HepG2 (cell line): ENCODE results near the gene MYH9. TPM values are rescaled to one million over a fixed set of nuclear protein-coding genes. Genes with fewer than 3 reads are reported as not detected.

ENCODE experiments used
- AGO2 ChIP-seq: fragments of 200-400 bp; formaldehyde crosslinking; optimal IDR thresholded peaks from 2 replicates; pipeline ENCODE3; 2017; ENCODE audit warnings: mild to moderate bottlenecking, low read depth, low read length, moderate library complexity
- ATF1 ChIP-seq: IDR thresholded peaks from 2 replicates; pipeline ENCODE4 v1.6.1; 2016; ENCODE audit warnings: mild to moderate bottlenecking, control low read depth
- BORCS8-MEF2B ChIP-seq: sonication (generic); formaldehyde crosslinking; IDR thresholded peaks from 2 replicates; pipeline ENCODE4 v1.8.0; 2022; ENCODE audit warnings: mild to moderate bottlenecking, missing genetic modification reagents
- EP300 ChIP-seq, 3 experiments: sonication (generic) in 1 of 3; formaldehyde crosslinking in 1 of 3; IDR thresholded peaks; 2 replicates each; pipeline versions ENCODE4 v1.5.1 to v1.6.1; 2011 to 2020; ENCODE audit warnings: low read depth in 2 of 3, low read length in 2 of 3, borderline replicate concordance in 1 of 3, improper control_type of control experiment in 1 of 3, mild to moderate bottlenecking in 1 of 3, missing genetic modification reagents in 1 of 3, moderate library complexity in 1 of 3
- IRF2 ChIP-seq: IDR thresholded peaks from 2 replicates; pipeline ENCODE4 v1.6.1; 2018; ENCODE audit warnings: missing genetic modification reagents, missing compliant biosample characterization
- KLF16 ChIP-seq, 2 experiments: sonication (generic) in 1 of 2; formaldehyde crosslinking in 1 of 2; IDR thresholded peaks; 2 replicates each; pipeline versions ENCODE4 v1.6.1 to v1.8.0; 2016 to 2023; ENCODE audit warnings: missing genetic modification reagents in 2 of 2, missing compliant biosample characterization in 1 of 2
- MYC ChIP-seq: sonication (generic); formaldehyde crosslinking; IDR thresholded peaks from 2 replicates; pipeline ENCODE4 v1.9.0; 2021; ENCODE audit warnings: missing genetic modification reagents, borderline replicate concordance
- RAD21 ChIP-seq: fragments of 450-650 bp; formaldehyde crosslinking; IDR thresholded peaks from 2 replicates; pipeline ENCODE4 v1.5.0; 2020; ENCODE audit warnings: mild to moderate bottlenecking
- REXO4 ChIP-seq: sonication (generic); formaldehyde crosslinking; IDR thresholded peaks from 2 replicates; pipeline ENCODE4 v1.8.0; 2022; ENCODE audit warnings: missing genetic modification reagents, mild to moderate bottlenecking, borderline replicate concordance
- SALL1 ChIP-seq: sonication (generic); formaldehyde crosslinking; IDR thresholded peaks from 2 replicates; pipeline ENCODE4 v1.8.0; 2022; ENCODE audit warnings: mild to moderate bottlenecking, missing genetic modification reagents
- SAP130 ChIP-seq: IDR thresholded peaks from 2 replicates; pipeline ENCODE4 v1.6.1; 2016; ENCODE audit warnings: low read depth
- SP140L ChIP-seq: sonication (generic); formaldehyde crosslinking; IDR thresholded peaks from 2 replicates; pipeline ENCODE4 v1.4.0; 2020; ENCODE audit warnings: missing genetic modification reagents, borderline replicate concordance
- TP53 ChIP-seq: sonication (generic); formaldehyde crosslinking; conservative IDR thresholded peaks from 2 replicates; pipeline ENCODE4 v1.4.0; 2020; ENCODE audit warnings: missing genetic modification reagents
- ZNF460 ChIP-seq: sonication (generic); formaldehyde crosslinking; IDR thresholded peaks from 2 replicates; pipeline ENCODE4 v1.5.1; 2020; ENCODE audit warnings: missing genetic modification reagents, mild to moderate bottlenecking, borderline replicate concordance
- ZNF501 ChIP-seq: sonication (generic); formaldehyde crosslinking; IDR thresholded peaks from 2 replicates; pipeline ENCODE4 v1.5.1; 2020; ENCODE audit warnings: mild to moderate bottlenecking, moderate library complexity, missing genetic modification reagents
- ZNF530 ChIP-seq: sonication (generic); formaldehyde crosslinking; IDR thresholded peaks from 2 replicates; pipeline ENCODE4 v1.5.0; 2020; ENCODE audit warnings: low read depth, mild to moderate bottlenecking, missing genetic modification reagents
- ZNF788 ChIP-seq: sonication (generic); formaldehyde crosslinking; IDR thresholded peaks from 2 replicates; pipeline ENCODE4 v1.5.0; 2020; ENCODE audit warnings: mild to moderate bottlenecking, missing genetic modification reagents, borderline replicate concordance
- ZSCAN31 ChIP-seq: sonication (generic); formaldehyde crosslinking; IDR thresholded peaks from 2 replicates; pipeline ENCODE4 v1.5.0; 2020; ENCODE audit warnings: low read depth, mild to moderate bottlenecking, missing genetic modification reagents
- polyA plus RNA-seq, 8 experiments: library from polyadenylated mRNA; depleted of rRNA in 3 of 8; stranded (reverse) in 7 of 8; unstranded in 1 of 8; fragments of >200 nt; fragmentation: Illumina TruSeq in 4 of 8; extraction: Trizol in 4 of 8; gene quantifications; 2 replicates each; pipeline versions ENCODE4 v1.2.1 to v1.2.3, GENCODE V29; 2011 to 2016; ENCODE audit warnings: low read depth in 4 of 8, missing spikeins in 1 of 8, mixed read lengths in 1 of 8; ENCODE audit not compliant: insufficient read depth in 1 of 8
- total RNA-seq, 5 experiments: library from RNA; depleted of rRNA; stranded (reverse); fragments of >200 nt; fragmentation: Illumina TruSeq; extraction: Trizol; gene quantifications; 2 replicates each; pipeline ENCODE4 v1.2.3, GENCODE V29; 2016; ENCODE audit warnings: low read depth in 1 of 5
- TF ChIP-seq, protein P1 (sequence below): sonication (generic); formaldehyde crosslinking; IDR thresholded peaks from 2 replicates; pipeline ENCODE4 v1.4.0; 2020; ENCODE audit warnings: mild to moderate bottlenecking, missing genetic modification reagents
- TF ChIP-seq, protein P2 (sequence below): IDR thresholded peaks from 2 replicates; pipeline ENCODE4 v1.6.1; 2016; ENCODE audit warnings: low read depth, borderline replicate concordance
- TF ChIP-seq, protein P3 (sequence below): IDR thresholded peaks from 2 replicates; pipeline ENCODE4 v1.6.1; 2016; ENCODE audit warnings: mild to moderate bottlenecking
- TF ChIP-seq, protein P4 (sequence below): sonication (generic); formaldehyde crosslinking; IDR thresholded peaks from 2 replicates; pipeline ENCODE4 v1.5.0; 2020; ENCODE audit warnings: mild to moderate bottlenecking, missing genetic modification reagents, borderline replicate concordance
- TF ChIP-seq, protein P5 (sequence below): sonication (generic); formaldehyde crosslinking; IDR thresholded peaks from 2 replicates; pipeline ENCODE4 v1.4.0; 2020; ENCODE audit warnings: missing genetic modification reagents
- TF ChIP-seq, protein P6 (sequence below): IDR thresholded peaks from 2 replicates; pipeline ENCODE4 v1.6.1; 2012; ENCODE audit warnings: inconsistent platforms

Gene MYH9
- total and polyA plus RNA-seq, 2 of the 13 experiments (the other 11 are each of a cell fraction or from before 2014, with no cell fraction given): 50.7 to 98.5 TPM

DNA sequence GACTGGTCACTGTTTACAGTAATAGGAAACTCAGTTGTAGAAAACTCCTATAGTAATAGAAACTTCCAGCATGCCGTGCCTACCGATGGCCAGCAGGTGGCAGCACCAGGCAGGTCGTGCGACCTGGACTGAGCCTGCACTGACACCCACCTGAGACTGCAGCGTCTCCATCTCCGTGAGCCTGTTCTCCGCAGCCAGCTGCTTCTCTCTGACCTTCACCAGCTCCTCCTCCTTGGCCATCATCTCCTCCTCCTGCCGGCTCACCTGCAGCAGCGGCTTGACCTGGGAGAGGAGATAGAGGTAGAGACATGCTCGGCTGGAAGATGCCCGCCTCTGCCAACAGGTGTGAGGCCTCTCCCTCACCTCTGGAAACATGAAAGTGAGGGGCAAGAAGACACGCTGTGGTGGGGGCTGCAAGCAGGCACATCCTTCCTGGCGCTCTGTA, 86.4 kb downstream of the MYH9 start (continued):
- TF ChIP-seq, protein P1, sequence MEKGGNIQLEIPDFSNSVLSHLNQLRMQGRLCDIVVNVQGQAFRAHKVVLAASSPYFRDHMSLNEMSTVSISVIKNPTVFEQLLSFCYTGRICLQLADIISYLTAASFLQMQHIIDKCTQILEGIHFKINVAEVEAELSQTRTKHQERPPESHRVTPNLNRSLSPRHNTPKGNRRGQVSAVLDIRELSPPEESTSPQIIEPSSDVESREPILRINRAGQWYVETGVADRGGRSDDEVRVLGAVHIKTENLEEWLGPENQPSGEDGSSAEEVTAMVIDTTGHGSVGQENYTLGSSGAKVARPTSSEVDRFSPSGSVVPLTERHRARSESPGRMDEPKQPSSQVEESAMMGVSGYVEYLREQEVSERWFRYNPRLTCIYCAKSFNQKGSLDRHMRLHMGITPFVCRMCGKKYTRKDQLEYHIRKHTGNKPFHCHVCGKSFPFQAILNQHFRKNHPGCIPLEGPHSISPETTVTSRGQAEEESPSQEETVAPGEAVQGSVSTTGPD (CRISPR knock-in tag): no peak
- no peak for TF ChIP-seq MYC (CRISPR knock-in tag)
- TF ChIP-seq IRF2 (CRISPR knock-in tag): no peak
- no peak for TF ChIP-seq EP300 (IDR thresholded peaks at IDR 0.05; ENCODE audit: low read depth in 2 of 2, low read length in 2 of 2)
- peak; percentile 20; the same call in 1 of the 2 replicates for TF ChIP-seq EP300 (CRISPR knock-in tag; IDR thresholded peaks at IDR 0.05; ENCODE audit: borderline replicate concordance)
- no peak for TF ChIP-seq ZNF460 (CRISPR knock-in tag)
- no peak for TF ChIP-seq ZSCAN31 (CRISPR knock-in tag)
- TF ChIP-seq, protein P2, sequence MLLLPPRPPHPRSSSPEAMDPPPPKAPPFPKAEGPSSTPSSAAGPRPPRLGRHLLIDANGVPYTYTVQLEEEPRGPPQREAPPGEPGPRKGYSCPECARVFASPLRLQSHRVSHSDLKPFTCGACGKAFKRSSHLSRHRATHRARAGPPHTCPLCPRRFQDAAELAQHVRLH: 0 out of 2 replicates have a peak, but pooled peaks have one; percentile 23
- TF ChIP-seq KLF16 (CRISPR knock-in tag; IDR thresholded peaks at IDR 0.05): peak in 1 of 2 experiments; percentile 41; a peak in 1 of 4 replicates
- no peak for TF ChIP-seq REXO4
- TF ChIP-seq, protein P3, sequence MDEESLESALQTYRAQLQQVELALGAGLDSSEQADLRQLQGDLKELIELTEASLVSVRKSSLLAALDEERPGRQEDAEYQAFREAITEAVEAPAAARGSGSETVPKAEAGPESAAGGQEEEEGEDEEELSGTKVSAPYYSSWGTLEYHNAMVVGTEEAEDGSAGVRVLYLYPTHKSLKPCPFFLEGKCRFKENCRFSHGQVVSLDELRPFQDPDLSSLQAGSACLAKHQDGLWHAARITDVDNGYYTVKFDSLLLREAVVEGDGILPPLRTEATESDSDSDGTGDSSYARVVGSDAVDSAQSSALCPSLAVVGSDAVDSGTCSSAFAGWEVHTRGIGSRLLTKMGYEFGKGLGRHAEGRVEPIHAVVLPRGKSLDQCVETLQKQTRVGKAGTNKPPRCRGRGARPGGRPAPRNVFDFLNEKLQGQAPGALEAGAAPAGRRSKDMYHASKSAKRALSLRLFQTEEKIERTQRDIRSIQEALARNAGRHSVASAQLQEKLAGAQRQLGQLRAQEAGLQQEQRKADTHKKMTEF (CRISPR knock-in tag): peak; percentile 38; the same call in 1 of the 2 replicates
- 0 out of 2 replicates have a peak, but pooled peaks have one; percentile 19 for TF ChIP-seq ZNF788 (CRISPR knock-in tag)
- TF ChIP-seq SAP130 (CRISPR knock-in tag): peak; percentile 39; the same call in 1 of the 2 replicates
- TF ChIP-seq TP53 (CRISPR knock-in tag): no peak
- peak; percentile 51; the same call in 1 of the 2 replicates for TF ChIP-seq SALL1 (CRISPR knock-in tag)
- no peak for TF ChIP-seq SP140L (CRISPR knock-in tag)
- TF ChIP-seq AGO2: peak; percentile 38
- TF ChIP-seq, protein P4, sequence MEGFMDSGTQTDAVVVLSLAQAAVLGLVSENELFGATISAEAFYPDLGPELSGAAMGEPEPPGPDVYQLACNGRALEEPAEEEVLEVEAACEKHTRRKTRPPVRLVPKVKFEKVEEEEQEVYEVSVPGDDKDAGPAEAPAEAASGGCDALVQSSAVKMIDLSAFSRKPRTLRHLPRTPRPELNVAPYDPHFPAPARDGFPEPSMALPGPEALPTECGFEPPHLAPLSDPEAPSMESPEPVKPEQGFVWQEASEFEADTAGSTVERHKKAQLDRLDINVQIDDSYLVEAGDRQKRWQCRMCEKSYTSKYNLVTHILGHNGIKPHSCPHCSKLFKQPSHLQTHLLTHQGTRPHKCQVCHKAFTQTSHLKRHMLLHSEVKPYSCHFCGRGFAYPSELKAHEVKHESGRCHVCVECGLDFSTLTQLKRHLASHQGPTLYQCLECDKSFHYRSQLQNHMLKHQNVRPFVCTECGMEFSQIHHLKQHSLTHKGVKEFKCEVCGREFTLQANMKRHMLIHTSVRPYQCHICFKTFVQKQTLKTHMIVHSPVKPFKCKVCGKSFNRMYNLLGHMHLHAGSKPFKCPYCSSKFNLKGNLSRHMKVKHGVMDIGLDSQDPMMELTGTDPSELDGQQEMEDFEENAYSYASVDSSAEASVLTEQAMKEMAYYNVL (CRISPR knock-in tag): peak; percentile 31; the same call in 1 of the 2 replicates
- TF ChIP-seq, protein P5, sequence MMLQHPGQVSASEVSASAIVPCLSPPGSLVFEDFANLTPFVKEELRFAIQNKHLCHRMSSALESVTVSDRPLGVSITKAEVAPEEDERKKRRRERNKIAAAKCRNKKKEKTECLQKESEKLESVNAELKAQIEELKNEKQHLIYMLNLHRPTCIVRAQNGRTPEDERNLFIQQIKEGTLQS (CRISPR knock-in tag): 0 out of 2 replicates have a peak, but pooled peaks have one; percentile 13
- TF ChIP-seq, protein P6, sequence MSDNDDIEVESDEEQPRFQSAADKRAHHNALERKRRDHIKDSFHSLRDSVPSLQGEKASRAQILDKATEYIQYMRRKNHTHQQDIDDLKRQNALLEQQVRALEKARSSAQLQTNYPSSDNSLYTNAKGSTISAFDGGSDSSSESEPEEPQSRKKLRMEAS: peak; percentile 50; the same call in 1 of the 2 replicates
- 0 out of 2 replicates have a peak, but pooled peaks have one; percentile 59 for TF ChIP-seq BORCS8-MEF2B (CRISPR knock-in tag)
- no peak for TF ChIP-seq ATF1
- TF ChIP-seq ZNF530 (CRISPR knock-in tag): no peak
- TF ChIP-seq ZNF501 (CRISPR knock-in tag): peak; percentile 34; the same call in 1 of the 2 replicates
- TF ChIP-seq RAD21 (CRISPR knock-in tag): peak; percentile 89
